Adrenal gland (tissue), 12 donors: ENCODE results near the gene PCED1B. TPM values are rescaled to one million over a fixed set of nuclear protein-coding genes. Genes with fewer than 3 reads are reported as not detected.

Experiments
- DNase-seq, 7 donors: peaks; one replicate each; pipeline ENCODE4 v3.0.0-alpha.2; 2019 to 2020
- H3K27ac ChIP-seq, 5 donors: fragments of 200-600 bp; sonication (generic) in 4 of 5; 1 replicate in 3 of 5; 2 replicates in 2 of 5; pipeline versions ENCODE4 v1.5.1 to v1.8.0; 2016 to 2020; ENCODE audit warnings: mild to moderate bottlenecking in 1 of 5
- H3K27me3 ChIP-seq: fragments of 200-600 bp; 2 replicates; pipeline ENCODE4 v1.8.0; 2021
- H3K36me3 ChIP-seq, 2 donors: fragments of 200-600 bp; replicated peaks in 1 of 2; 1 replicate in 1 of 2; 2 replicates in 1 of 2; pipeline versions ENCODE4 v1.5.1 to v1.8.0; 2018 to 2022
- H3K4me1 ChIP-seq, 2 donors: fragments of 200-600 bp; replicated peaks in 1 of 2; 1 replicate in 1 of 2; 2 replicates in 1 of 2; pipeline versions ENCODE4 v1.5.1 to v1.8.0; 2018 to 2021
- H3K4me3 ChIP-seq, 4 donors: fragments of 200-600 bp; sonication (generic) in 3 of 4; one replicate each; pipeline ENCODE4 v1.5.1; 2016 to 2018
- H3K9me3 ChIP-seq, 3 donors: fragments of 200-600 bp; sonication (generic) in 1 of 3; replicated peaks in 1 of 3; 1 replicate in 2 of 3; 2 replicates in 1 of 3; pipeline versions ENCODE4 v1.5.1 to v1.8.0; 2016 to 2021
- POLR2A ChIP-seq, 2 donors: fragments of 450-650 bp; IDR thresholded peaks; one replicate each; pipeline ENCODE4 v1.6.1; 2017; ENCODE audit warnings: antibody characterized with exemption in 2 of 2, mild to moderate bottlenecking in 2 of 2, moderate library complexity in 1 of 2
- WGBS, 4 donors: extraction: QIAGEN DNeasy Blood & Tissue Kit in 2 of 4; methylation state at CpG; one replicate each; pipeline versions ENCODE4 v1.1.5 to v1.1.7; 2013 to 2017; 5-methylcytosine and 5-hydroxymethylcytosine counted together
- intact Hi-C, 2 donors: fragments of 100-400 bp; cut with DNase I; formaldehyde crosslinking; loops; one replicate each; pipeline versions ENCODE4 v1.14.1 to v1.15.0; 2022 to 2023
- polyA plus RNA-seq, 3 donors: library from polyadenylated mRNA; stranded (reverse); fragments of 200-250 nt in 2 of 3; fragments of 350-450 nt in 1 of 3; fragmentation: Illumina TruSeq in 1 of 3; extraction: RNeasy Lipid Tissue Mini Kit (QIAGEN cat#74804) in 1 of 3; gene quantifications; one replicate each; pipeline ENCODE4 v1.2.3, GENCODE V29; 2013 to 2014
- total RNA-seq, 9 donors: library from RNA; depleted of rRNA in 4 of 9; stranded (reverse); fragments of >200 nt in 4 of 9; fragments of 120-200 nt in 1 of 9; fragmentation: NEBNext Ultra II Directional in 1 of 9; extraction: Animal tissue kit (Norgen Biotek cat#: 25700) in 1 of 9; gene quantifications; one replicate each; pipeline versions ENCODE4 v1.1.0 to v1.2.4, GENCODE V29; 2013 to 2023
- TF ChIP-seq, protein P1 (sequence below), 6 experiments: fragments of 450-650 bp in 4 of 6; fragments of 200-600 bp in 2 of 6; sonication (generic) in 1 of 6; IDR thresholded peaks; 1 replicate in 5 of 6; 2 replicates in 1 of 6; pipeline versions ENCODE4 v1.5.1 to v1.8.0; 2016 to 2021; ENCODE audit warnings: antibody characterized with exemption in 6 of 6, mild to moderate bottlenecking in 2 of 6, moderate library complexity in 1 of 6
- donor health status: healthy with polysubstance abuse.
- donor health status: Bipolar disorder and iron deficiency.
- donor health status: DM: yes; HTN: yes; CAD: no.
- donor health status: DM: no; HTN: no; CAD: no.
- donor health status: DM: no; HTN: no; CAD: no.
- donor health status: DM: yes; HTN: yes; CAD: no.

PCED1B gene
- total and polyA plus RNA-seq, 12 donors: 8.0 to 110 (median 39.9) TPM

DNA sequence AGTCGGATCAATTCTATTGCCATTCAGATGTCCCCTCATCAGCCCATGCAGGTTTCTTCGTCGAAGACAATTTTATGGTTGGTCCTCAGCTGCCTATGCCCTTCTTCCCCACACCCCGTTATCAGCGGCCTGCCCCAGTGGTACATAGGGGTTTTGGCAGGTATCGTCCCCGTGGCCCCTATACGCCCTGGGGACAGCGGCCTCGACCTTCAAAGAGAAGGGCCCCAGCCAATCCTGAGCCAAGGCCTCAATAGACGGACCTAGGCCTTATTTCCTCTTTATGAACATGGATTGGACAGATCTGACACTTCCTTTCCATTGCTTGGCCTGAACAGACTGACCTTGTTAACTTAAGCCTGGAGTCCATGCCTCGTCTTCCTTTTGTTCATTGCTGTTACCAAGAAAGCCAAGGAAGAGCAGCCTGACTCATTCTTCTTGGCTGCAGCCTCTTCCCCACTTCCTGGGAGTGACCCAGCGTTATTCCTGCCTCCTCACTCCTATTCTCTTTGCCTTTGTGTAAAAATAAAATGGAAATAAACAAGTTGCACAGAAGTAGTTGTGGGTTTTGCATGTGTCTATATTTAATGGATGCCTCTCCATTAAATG lies 156.8 kb downstream of the PCED1B start:
- H3K36me3 ChIP-seq: peaks cover 0 to 10% of the 10 kb centered on the region in 2 donors
- intact Hi-C loops: no loop called here
- H3K27ac ChIP-seq: peak overlapping the region in 2 of 5 donors; percentile 19 to 47
- peaks cover 4 to 11% of the 10 kb centered on the region in 2 donors for H3K4me1 ChIP-seq
- H3K27me3 ChIP-seq: no peaks in the 10 kb centered on the region
- TF ChIP-seq POLR2A (IDR thresholded peaks at IDR 0.05): no peak
- TF ChIP-seq, protein P1, sequence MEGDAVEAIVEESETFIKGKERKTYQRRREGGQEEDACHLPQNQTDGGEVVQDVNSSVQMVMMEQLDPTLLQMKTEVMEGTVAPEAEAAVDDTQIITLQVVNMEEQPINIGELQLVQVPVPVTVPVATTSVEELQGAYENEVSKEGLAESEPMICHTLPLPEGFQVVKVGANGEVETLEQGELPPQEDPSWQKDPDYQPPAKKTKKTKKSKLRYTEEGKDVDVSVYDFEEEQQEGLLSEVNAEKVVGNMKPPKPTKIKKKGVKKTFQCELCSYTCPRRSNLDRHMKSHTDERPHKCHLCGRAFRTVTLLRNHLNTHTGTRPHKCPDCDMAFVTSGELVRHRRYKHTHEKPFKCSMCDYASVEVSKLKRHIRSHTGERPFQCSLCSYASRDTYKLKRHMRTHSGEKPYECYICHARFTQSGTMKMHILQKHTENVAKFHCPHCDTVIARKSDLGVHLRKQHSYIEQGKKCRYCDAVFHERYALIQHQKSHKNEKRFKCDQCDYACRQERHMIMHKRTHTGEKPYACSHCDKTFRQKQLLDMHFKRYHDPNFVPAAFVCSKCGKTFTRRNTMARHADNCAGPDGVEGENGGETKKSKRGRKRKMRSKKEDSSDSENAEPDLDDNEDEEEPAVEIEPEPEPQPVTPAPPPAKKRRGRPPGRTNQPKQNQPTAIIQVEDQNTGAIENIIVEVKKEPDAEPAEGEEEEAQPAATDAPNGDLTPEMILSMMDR (IDR thresholded peaks at IDR 0.05): no peak
- H3K9me3 ChIP-seq: no peaks in the 10 kb centered on the region
- peak in 4 of 7 donors; percentile 23 to 44 (median 38) for DNase-seq
- no peak overlapping the region for H3K4me3 ChIP-seq
- 76 to 80% (median 79%) methylated on average over 13 of the region's 13 CpGs for WGBS, 4 donors

DNA sequence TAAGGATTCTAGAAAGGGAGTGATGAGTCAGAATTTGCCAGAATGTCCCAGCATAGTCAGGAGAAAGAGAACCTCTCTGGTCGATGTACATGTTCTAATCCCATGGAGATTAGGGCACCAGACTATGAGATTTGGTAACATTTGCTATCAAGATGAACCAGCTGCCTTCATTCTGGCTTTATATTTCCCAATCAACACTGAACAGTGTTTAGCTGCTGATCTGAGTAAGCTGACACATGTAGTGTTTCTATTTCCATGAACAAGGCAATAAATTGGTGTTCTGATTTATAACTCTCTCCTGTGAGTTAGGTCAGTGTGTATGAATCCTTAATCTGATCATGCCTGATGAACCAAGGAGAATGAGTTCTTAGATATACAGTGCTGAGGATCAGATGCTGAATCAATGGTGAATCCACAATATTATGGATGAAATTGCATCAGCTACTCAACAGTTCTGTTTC lies 158.4 kb downstream of the PCED1B start:
- Histone ChIP-seq H3K9me3 (no peaks in the 10 kb centered on the region), H3K27me3 (no peaks in the 10 kb centered on the region), H3K4me3 (no peak overlapping the region), H3K36me3 (peaks cover 0 to 10% of the 10 kb centered on the region in 2 donors), H3K27ac (peak overlapping the region in 1 of 5 donors; percentile 11), H3K4me1 (peaks cover 4 to 11% of the 10 kb centered on the region in 2 donors)
- TF ChIP-seq POLR2A (IDR thresholded peaks at IDR 0.05): no peak
- TF ChIP-seq, protein P1 (IDR thresholded peaks at IDR 0.05): no peak
- no peak for DNase-seq
- 78 to 88% (median 83%) methylated on average over 1 of the region's 1 CpG for WGBS, 4 donors
- intact Hi-C loops: no loop called here

DNA sequence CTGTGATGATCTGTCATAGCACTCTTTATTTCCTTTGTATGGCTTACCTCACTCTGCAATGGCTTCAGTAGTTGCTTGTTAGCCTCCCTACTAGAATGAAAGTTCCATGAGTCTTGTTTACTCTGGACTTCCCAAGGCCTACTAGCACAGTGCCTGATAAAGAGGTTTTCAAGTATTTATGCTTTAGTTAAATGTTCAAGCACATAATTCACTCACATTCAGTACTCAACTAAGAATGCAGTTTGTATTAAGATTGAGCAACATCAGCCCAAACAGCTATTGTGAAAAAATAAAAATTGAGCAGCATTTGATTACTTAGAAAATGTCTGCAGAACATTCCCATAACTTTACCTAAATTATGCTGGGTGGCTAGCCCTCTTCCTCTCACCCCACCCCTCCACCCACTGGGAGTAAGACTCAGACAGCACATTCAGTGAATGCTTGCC lies 159.3 kb downstream of the PCED1B start:
- no peak overlapping the region for H3K27ac ChIP-seq
- H3K4me3 ChIP-seq: no peak overlapping the region
- H3K4me1 ChIP-seq: peaks cover 4 to 11% of the 10 kb centered on the region in 2 donors
- H3K9me3 ChIP-seq: no peaks in the 10 kb centered on the region
- intact Hi-C loops: no loop called here
- H3K27me3 ChIP-seq: no peaks in the 10 kb centered on the region
- TF ChIP-seq POLR2A (IDR thresholded peaks at IDR 0.05): no peak
- TF ChIP-seq, protein P1 (IDR thresholded peaks at IDR 0.05): no peak
- DNase-seq: no peak
- H3K36me3 ChIP-seq: peaks cover 0 to 10% of the 10 kb centered on the region in 2 donors

DNA sequence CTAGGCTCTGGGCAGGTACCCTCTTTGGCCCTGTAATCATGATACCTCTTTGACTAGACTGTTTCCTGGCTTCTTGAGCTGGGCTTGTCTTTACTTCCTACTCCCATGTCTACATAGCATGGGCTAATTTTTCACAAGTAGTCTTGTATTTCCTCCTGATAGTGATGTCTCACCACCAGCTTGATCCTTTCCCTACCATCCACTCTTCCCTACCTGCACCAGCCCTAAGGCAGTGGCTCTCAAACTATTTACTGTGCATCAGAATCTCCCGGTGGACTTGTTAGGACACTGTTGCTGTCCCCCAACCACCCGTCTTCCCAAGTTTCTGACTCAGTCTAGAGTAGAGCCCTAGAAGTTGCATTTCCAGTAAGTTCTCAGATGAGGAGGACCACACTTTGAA lies 163.0 kb downstream of the PCED1B start:
- Histone ChIP-seq H3K27ac (no peak overlapping the region), H3K27me3 (no peaks in the 10 kb centered on the region), H3K4me1 (no peaks in the 10 kb centered on the region), H3K4me3 (no peak overlapping the region), H3K36me3 (no peaks in the 10 kb centered on the region), H3K9me3 (no peaks in the 10 kb centered on the region)
- intact Hi-C loops: no loop called here
- WGBS, 4 donors: 89 to 100% (median 95%) methylated on average over 2 of the region's 2 CpGs
- no peak for TF ChIP-seq POLR2A (IDR thresholded peaks at IDR 0.05)
- TF ChIP-seq, protein P1 (IDR thresholded peaks at IDR 0.05): no peak
- DNase-seq: no peak
